HFFc6 (cell line): Measurements from ENCODE around the gene TMEM273. TPM values are rescaled to one million over a fixed set of nuclear protein-coding genes. Genes with fewer than 3 reads are reported as not detected.
"Not testable (repeated sequence)": the region's sequence is repeated elsewhere in the genome, so short reads cannot be mapped to it uniquely, and the experiment has no call there.

ENCODE experiments used
- DNase-seq: peaks from one replicate; pipeline ENCODE4 v3.0.0-alpha.2; 2018
- H3K27ac Mint-ChIP-seq: 2 replicates; pipeline ENCODE4 v1.8.0; 2020; ENCODE audit warnings: mild to moderate bottlenecking, mixed read lengths
- H3K27me3 Mint-ChIP-seq: 2 replicates; pipeline ENCODE4 v1.8.0; 2021; ENCODE audit warnings: mild to moderate bottlenecking, moderate library complexity, mixed read lengths; ENCODE audit not compliant: insufficient read depth
- H3K36me3 Mint-ChIP-seq: 2 replicates; pipeline ENCODE4 v1.8.0; 2021; ENCODE audit warnings: low read depth, mixed read lengths
- H3K4me1 Mint-ChIP-seq: 2 replicates; pipeline ENCODE4 v1.8.0; 2020; ENCODE audit warnings: low read depth, mixed read lengths
- H3K4me3 Mint-ChIP-seq: 2 replicates; pipeline ENCODE4 v1.8.0; 2020; ENCODE audit warnings: mild to moderate bottlenecking, moderate library complexity, mixed read lengths
- H3K9me3 Mint-ChIP-seq: 2 replicates; pipeline ENCODE4 v1.8.0; 2020; ENCODE audit warnings: mild to moderate bottlenecking, mixed read lengths
- total RNA-seq, 6 experiments: library from RNA; stranded (reverse); fragmentation: NEBNext Ultra II Directional; extraction: Animal tissue kit (Norgen Biotek cat#: 25700); gene quantifications; 2 replicates in 1 of 6; 3 replicates in 5 of 6; pipeline ENCODE4 v1.2.3, GENCODE V29; 2021
- TF ChIP-seq, protein P1 (sequence below): fragments of 200-600 bp; sonication (generic); IDR thresholded peaks from 2 replicates; pipeline ENCODE4 v1.5.0; 2021; ENCODE audit warnings: antibody characterized with exemption, mild to moderate bottlenecking

Gene TMEM273
- total RNA-seq, 6 experiments from 2014 or later = not detected

GRCh38 chr10:49205206-49205605 is 17.0 kb upstream of the TMEM273 start:
- H3K27ac Mint-ChIP-seq = no peak overlapping the region
- H3K27me3 Mint-ChIP-seq = peaks cover 21% of the 10 kb centered on the region
- H3K36me3 Mint-ChIP-seq = no peaks in the 10 kb centered on the region
- DNase-seq = no peak
- H3K4me1 Mint-ChIP-seq = no peaks in the 10 kb centered on the region
- no peaks in the 10 kb centered on the region for H3K9me3 Mint-ChIP-seq
- H3K4me3 Mint-ChIP-seq = no peak overlapping the region
- TF ChIP-seq, protein P1, sequence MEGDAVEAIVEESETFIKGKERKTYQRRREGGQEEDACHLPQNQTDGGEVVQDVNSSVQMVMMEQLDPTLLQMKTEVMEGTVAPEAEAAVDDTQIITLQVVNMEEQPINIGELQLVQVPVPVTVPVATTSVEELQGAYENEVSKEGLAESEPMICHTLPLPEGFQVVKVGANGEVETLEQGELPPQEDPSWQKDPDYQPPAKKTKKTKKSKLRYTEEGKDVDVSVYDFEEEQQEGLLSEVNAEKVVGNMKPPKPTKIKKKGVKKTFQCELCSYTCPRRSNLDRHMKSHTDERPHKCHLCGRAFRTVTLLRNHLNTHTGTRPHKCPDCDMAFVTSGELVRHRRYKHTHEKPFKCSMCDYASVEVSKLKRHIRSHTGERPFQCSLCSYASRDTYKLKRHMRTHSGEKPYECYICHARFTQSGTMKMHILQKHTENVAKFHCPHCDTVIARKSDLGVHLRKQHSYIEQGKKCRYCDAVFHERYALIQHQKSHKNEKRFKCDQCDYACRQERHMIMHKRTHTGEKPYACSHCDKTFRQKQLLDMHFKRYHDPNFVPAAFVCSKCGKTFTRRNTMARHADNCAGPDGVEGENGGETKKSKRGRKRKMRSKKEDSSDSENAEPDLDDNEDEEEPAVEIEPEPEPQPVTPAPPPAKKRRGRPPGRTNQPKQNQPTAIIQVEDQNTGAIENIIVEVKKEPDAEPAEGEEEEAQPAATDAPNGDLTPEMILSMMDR = no peak

DNA sequence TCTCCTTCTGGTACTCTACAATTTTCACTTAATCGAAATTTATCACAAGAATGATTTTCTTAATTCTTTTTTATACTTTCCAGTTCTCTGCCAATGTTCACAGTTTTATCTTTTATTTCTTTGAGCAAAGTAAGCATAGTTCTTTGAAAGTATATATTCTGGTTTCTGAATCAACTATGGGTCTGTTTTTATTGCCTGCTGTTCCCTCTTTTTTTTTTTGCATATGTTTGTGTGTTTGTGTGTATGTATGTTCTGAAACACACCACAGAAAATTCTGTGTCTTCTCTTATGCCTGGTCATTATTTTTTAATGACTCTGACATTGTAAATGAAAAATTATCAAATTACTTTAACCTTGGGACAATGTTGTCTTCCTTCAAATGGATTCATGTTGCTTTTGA is 15.9 kb upstream of the TMEM273 start:
- no peak for DNase-seq
- Mint-ChIP-seq H3K4me1 (no peaks in the 10 kb centered on the region), H3K4me3 (no peak overlapping the region), H3K27ac (no peak overlapping the region), H3K36me3 (no peaks in the 10 kb centered on the region), H3K9me3 (no peaks in the 10 kb centered on the region), H3K27me3 (peaks cover 21% of the 10 kb centered on the region)
- TF ChIP-seq, protein P1 = no peak

- Mint-ChIP-seq H3K27me3 (peaks cover 20% of the 10 kb centered on the region), H3K4me1 (no peaks in the 10 kb centered on the region), H3K27ac (no peak overlapping the region), H3K4me3 (no peak overlapping the region), H3K36me3 (no peaks in the 10 kb centered on the region), H3K9me3 (no peaks in the 10 kb centered on the region)
- no peak for DNase-seq
- TF ChIP-seq, protein P1 = no peak
Measured at GRCh38 chr10:49202266-49202665, 14.1 kb upstream of the TMEM273 start.

DNA sequence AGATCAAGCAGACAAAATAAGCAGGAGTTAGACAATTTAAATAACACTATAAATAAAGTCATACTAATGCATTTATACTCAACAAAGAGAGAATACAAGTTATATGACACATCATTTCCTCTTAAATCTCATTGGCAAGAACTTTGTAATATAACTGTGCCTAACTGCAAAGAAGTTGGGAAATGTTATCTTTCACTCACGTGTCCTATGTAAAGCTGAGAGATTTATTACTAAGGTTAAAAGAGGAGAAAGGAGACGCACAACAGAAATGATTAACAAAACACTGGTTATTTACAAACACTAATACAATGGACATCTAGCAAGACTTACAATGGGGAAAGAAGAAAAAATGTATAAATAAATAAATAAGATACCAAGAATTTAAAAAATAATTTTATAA is 12.7 kb upstream of the TMEM273 start:
- H3K36me3 Mint-ChIP-seq = no peaks in the 10 kb centered on the region
- no peaks in the 10 kb centered on the region for H3K4me1 Mint-ChIP-seq
- peaks cover 17% of the 10 kb centered on the region for H3K27me3 Mint-ChIP-seq
- TF ChIP-seq, protein P1 = no peak
- DNase-seq = no peak
- no peak overlapping the region for H3K27ac Mint-ChIP-seq
- no peaks in the 10 kb centered on the region for H3K9me3 Mint-ChIP-seq
- H3K4me3 Mint-ChIP-seq = no peak overlapping the region

- Mint-ChIP-seq H3K4me3 (no peak overlapping the region), H3K27me3 (peaks cover 15% of the 10 kb centered on the region), H3K4me1 (no peaks in the 10 kb centered on the region), H3K27ac (no peak overlapping the region), H3K36me3 (no peaks in the 10 kb centered on the region), H3K9me3 (no peaks in the 10 kb centered on the region)
- no peak for DNase-seq
- TF ChIP-seq, protein P1 = no peak
Measured at GRCh38 chr10:49197171-49197570, 9.0 kb upstream of the TMEM273 start.

DNA sequence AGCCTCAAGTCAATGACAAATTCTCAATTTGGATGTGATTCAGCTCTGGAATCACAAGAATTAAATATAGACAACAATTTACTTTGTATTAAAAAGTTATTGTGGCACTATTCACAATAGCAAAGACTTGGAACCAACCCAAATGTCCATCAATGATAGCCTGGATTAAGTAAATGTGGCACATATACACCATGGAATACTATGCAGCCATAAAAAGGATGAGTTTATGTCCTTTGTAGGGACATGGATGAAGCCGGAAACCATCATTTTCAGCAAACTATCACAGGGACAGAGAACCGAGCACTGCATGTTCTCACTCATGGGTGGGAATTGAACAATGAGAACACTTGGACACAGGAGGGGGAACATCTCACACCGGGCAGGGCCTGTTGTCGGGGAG is 7.7 kb upstream of the TMEM273 start:
- not testable (repeated sequence) for H3K36me3 Mint-ChIP-seq, H3K4me1 Mint-ChIP-seq
- peaks cover 16% of the 10 kb centered on the region for H3K27me3 Mint-ChIP-seq

More for the DNA sequence above, 7.7 kb upstream of the TMEM273 start:
- H3K27ac Mint-ChIP-seq, H3K4me3 Mint-ChIP-seq, DNase-seq, H3K9me3 Mint-ChIP-seq: not testable (repeated sequence)
